Thymus (tissue), 11 donors: Measurements from ENCODE around the gene LTO1. TPM values are rescaled to one million over a fixed set of nuclear protein-coding genes. Genes with fewer than 3 reads are reported as not detected.

ENCODE experiments used
- DNase-seq, 9 donors: peaks; one replicate each; pipeline ENCODE4 v3.0.0-alpha.2; 2013; ENCODE audit warnings: low spot score in 9 of 9, low read depth in 6 of 9, missing footprints in 1 of 9
- H3K27ac ChIP-seq, 2 donors: one replicate each; pipeline ENCODE4 v1.5.1; 2013; ENCODE audit warnings: control low read depth in 1 of 2, low read depth in 1 of 2, low read length in 1 of 2, mild to moderate bottlenecking in 1 of 2, moderate library complexity in 1 of 2
- H3K27me3 ChIP-seq, 2 donors: one replicate each; pipeline ENCODE4 v1.5.1; 2013; ENCODE audit warnings: low read length in 1 of 2; ENCODE audit not compliant: control insufficient read depth in 2 of 2, insufficient read depth in 1 of 2
- H3K36me3 ChIP-seq, 2 donors: one replicate each; pipeline ENCODE4 v1.5.1; 2013; ENCODE audit warnings: low read length in 1 of 2, mild to moderate bottlenecking in 1 of 2, moderate library complexity in 1 of 2; ENCODE audit not compliant: control insufficient read depth in 2 of 2, insufficient read depth in 2 of 2
- H3K4me1 ChIP-seq, 2 donors: one replicate each; pipeline ENCODE4 v1.5.1; 2013; ENCODE audit warnings: low read length in 2 of 2; ENCODE audit not compliant: control insufficient read depth in 2 of 2, insufficient read depth in 2 of 2
- H3K4me3 ChIP-seq, 2 donors: one replicate each; pipeline ENCODE4 v1.5.1; 2013; ENCODE audit warnings: low read length in 2 of 2, control low read depth in 1 of 2, mild to moderate bottlenecking in 1 of 2
- H3K9me3 ChIP-seq, 2 donors: one replicate each; pipeline ENCODE4 v1.5.1; 2013; ENCODE audit warnings: low read length in 1 of 2, mild to moderate bottlenecking in 1 of 2; ENCODE audit not compliant: control insufficient read depth in 2 of 2, insufficient read depth in 1 of 2
- WGBS: extraction: QIAGEN DNeasy Blood & Tissue Kit; methylation state at CpG from one replicate; pipeline ENCODE4 v1.1.7; 2013; 5-methylcytosine and 5-hydroxymethylcytosine counted together
- polyA plus RNA-seq: library from polyadenylated mRNA; stranded (reverse); fragments of 200-250 nt; gene quantifications from one replicate; pipeline ENCODE4 v1.2.3, GENCODE V29; 2013
- total RNA-seq: library from RNA; stranded (reverse); fragments of 120-200 nt; gene quantifications from one replicate; pipeline ENCODE4 v1.2.4, GENCODE V29; 2013
- donor health status: healthy.

The LTO1 gene
- total and polyA plus RNA-seq, 2 donors, result 11.8 to 29.3 TPM

- Histone ChIP-seq H3K27ac (no peak overlapping the region), H3K4me1 (peaks cover 0 to 13% of the 10 kb centered on the region in 2 donors), H3K9me3 (no peaks in the 10 kb centered on the region), H3K4me3 (no peak overlapping the region), H3K36me3 (no peaks in the 10 kb centered on the region), H3K27me3 (peaks cover 20 to 34% of the 10 kb centered on the region in 2 donors)
- DNase-seq, result no peak
- WGBS, result 90% methylated on average over 32 of the region's 32 CpGs
Measured at GRCh38 chr11:69646493-69647389, 28.4 kb downstream of the LTO1 start.

- Histone ChIP-seq H3K9me3 (peaks cover 0 to 5% of the 10 kb centered on the region in 2 donors), H3K27ac (no peak overlapping the region), H3K27me3 (peaks cover 28 to 42% of the 10 kb centered on the region in 2 donors), H3K36me3 (no peaks in the 10 kb centered on the region), H3K4me3 (no peak overlapping the region), H3K4me1 (peaks cover 0 to 17% of the 10 kb centered on the region in 2 donors)
- DNase-seq, result no peak
- WGBS, result 94% methylated on average over 30 of the region's 30 CpGs
Measured at GRCh38 chr11:69645801-69646492, 29.2 kb downstream of the LTO1 start.

DNA sequence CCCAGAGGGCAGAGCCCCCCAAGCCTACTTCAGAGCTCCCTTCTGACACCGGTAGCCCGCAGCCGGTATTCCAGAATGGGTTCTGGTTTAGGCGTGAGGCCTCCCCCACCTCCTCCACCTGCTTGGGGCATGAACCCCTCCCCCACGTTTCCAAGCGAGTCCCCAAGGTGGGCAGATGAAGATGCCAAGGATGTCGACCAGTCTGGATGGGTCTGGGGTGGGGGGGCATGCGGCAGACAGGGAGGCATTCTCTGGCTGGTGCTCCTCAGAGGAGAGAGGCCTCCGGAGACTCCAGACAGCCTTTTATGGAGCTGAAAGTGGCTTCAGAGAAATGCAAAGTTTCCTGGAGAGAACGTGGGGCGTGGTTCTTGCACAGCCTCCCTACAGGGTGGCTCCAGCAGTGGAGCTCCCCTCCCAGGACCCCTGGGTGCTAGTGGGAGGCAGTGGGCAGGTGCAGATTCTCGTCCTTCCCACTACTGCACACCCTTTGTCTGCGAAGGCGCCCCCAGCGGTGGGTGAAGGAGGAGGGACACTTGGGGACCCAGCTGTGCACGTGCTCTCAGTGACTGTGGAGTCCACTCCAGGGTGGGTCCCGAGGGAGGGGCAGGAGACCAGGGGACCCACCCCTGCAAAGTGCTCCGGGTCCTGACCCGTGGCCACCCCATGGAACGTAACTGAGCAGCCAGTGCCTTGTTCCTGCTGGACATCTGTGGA is 30.0 kb downstream of the LTO1 start:
- no peak for DNase-seq
- Histone ChIP-seq H3K36me3 (no peaks in the 10 kb centered on the region), H3K27ac (no peak overlapping the region), H3K27me3 (peaks cover 36 to 50% of the 10 kb centered on the region in 2 donors), H3K4me1 (peaks cover 0 to 17% of the 10 kb centered on the region in 2 donors), H3K9me3 (peaks cover 0 to 5% of the 10 kb centered on the region in 2 donors), H3K4me3 (no peak overlapping the region)
- 94% methylated on average over 20 of the region's 20 CpGs for WGBS

- H3K4me3 ChIP-seq, result no peak overlapping the region
- 84% methylated on average over 24 of the region's 24 CpGs for WGBS
- peaks cover 41 to 58% of the 10 kb centered on the region in 2 donors for H3K27me3 ChIP-seq
- DNase-seq, result no peak
- H3K4me1 ChIP-seq, result peaks cover 0 to 13% of the 10 kb centered on the region in 2 donors
- H3K27ac ChIP-seq, result no peak overlapping the region
- H3K9me3 ChIP-seq, result peaks cover 0 to 5% of the 10 kb centered on the region in 2 donors
- H3K36me3 ChIP-seq, result no peaks in the 10 kb centered on the region
Measured at GRCh38 chr11:69644071-69644961, 30.8 kb downstream of the LTO1 start.

DNA sequence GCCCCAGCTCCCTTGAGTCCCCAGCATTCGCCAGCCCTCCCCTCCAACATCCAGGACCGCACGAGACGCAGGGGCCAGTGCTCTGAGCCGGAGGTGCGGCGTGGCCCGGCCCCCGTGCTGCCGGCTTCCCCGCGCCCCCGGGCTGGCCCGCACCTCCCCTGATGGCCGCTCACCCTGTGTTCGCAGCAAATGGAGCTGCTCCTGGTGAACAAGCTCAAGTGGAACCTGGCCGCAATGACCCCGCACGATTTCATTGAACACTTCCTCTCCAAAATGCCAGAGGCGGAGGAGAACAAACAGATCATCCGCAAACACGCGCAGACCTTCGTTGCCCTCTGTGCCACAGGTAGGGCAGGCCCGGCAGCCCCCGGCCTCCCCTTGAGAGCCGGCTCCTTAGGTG is 31.5 kb downstream of the LTO1 start:
- H3K4me3 ChIP-seq, result no peak overlapping the region
- 86% methylated on average over 27 of the region's 27 CpGs for WGBS
- H3K9me3 ChIP-seq, result peaks cover 0 to 5% of the 10 kb centered on the region in 2 donors
- DNase-seq, result no peak
- peaks cover 0 to 16% of the 10 kb centered on the region in 2 donors for H3K4me1 ChIP-seq
- H3K36me3 ChIP-seq, result no peaks in the 10 kb centered on the region
- H3K27me3 ChIP-seq, result peaks cover 48 to 65% of the 10 kb centered on the region in 2 donors
- no peak overlapping the region for H3K27ac ChIP-seq

GRCh38 chr11:69642913-69643632 is 32.1 kb downstream of the LTO1 start:
- peak overlapping the region in 1 of 2 donors; percentile 55 for H3K27ac ChIP-seq
- no peaks in the 10 kb centered on the region for H3K36me3 ChIP-seq
- WGBS, result under 1% methylated on average over 81 of the region's 81 CpGs
- H3K4me1 ChIP-seq, result peaks cover 0 to 20% of the 10 kb centered on the region in 2 donors
- peaks cover 53 to 70% of the 10 kb centered on the region in 2 donors for H3K27me3 ChIP-seq
- H3K4me3 ChIP-seq, result peak overlapping the region; percentile 36 to 70
- peak in 8 of 9 donors; percentile 54 to 86 (median 74) for DNase-seq
- peaks cover 0 to 5% of the 10 kb centered on the region in 2 donors for H3K9me3 ChIP-seq

DNA sequence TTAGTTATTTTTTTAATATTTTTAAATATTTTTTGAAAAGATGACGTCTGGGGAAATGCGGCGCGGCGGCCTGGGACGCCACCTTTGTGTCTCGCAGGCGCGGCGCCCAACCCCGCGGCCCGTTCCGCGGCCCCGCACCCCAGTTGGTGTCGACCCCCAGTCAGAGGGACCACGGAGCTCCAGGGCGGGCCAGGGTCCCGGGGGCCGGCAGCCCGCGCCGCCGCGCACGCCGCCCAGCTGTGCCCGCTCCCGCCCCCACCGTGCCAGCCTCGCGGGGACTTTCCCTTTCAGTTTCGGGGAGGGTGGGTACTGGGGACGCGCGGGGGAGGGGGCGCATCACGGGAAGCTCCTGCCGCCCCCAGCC is 32.6 kb downstream of the LTO1 start:
- peak in 1 of 9 donors; percentile 40 for DNase-seq
- Histone ChIP-seq H3K27ac (peak overlapping the region in 1 of 2 donors; percentile 55), H3K27me3 (peaks cover 59 to 72% of the 10 kb centered on the region in 2 donors)

More for the DNA sequence above, 32.6 kb downstream of the LTO1 start:
- WGBS, result 1% methylated on average over 40 of the region's 40 CpGs
- Histone ChIP-seq H3K36me3 (no peaks in the 10 kb centered on the region), H3K4me3 (peak overlapping the region; percentile 42 to 70), H3K9me3 (peaks cover 0 to 5% of the 10 kb centered on the region in 2 donors), H3K4me1 (peaks cover 0 to 26% of the 10 kb centered on the region in 2 donors)
